Measurements from ENCODE around the gene GTF3C1. TPM values are rescaled to one million over a fixed set of nuclear protein-coding genes. Genes with fewer than 3 reads are reported as not detected.
"Not testable (repeated sequence)": the region's sequence is repeated elsewhere in the genome, so short reads cannot be mapped to it uniquely, and the experiment has no call there.

The GTF3C1 gene
- total RNA-seq, 1 donor from 2014 or later: 125 TPM

- Mint-ChIP-seq H3K4me1 (peaks cover 6% of the 10 kb centered on the region), H3K9me3 (no peaks in the 10 kb centered on the region), H3K27me3 (ENCODE audit: low read depth) (no peaks in the 10 kb centered on the region), H3K4me3 (no peak overlapping the region), H3K27ac (ENCODE audit: unreplicated experiment) (no peak overlapping the region), H3K36me3 (ENCODE audit: low read depth) (peaks cover 7% of the 10 kb centered on the region)
- DNase-seq (ENCODE audit: low read depth, low spot score): no peak
- TF ChIP-seq CTCF (conservative IDR thresholded peaks at IDR 0.05): no peak
These were observed 90.6 kb downstream of the GTF3C1 start for GRCh38 chr16:27458987-27459688.

- H3K9me3 Mint-ChIP-seq: no peaks in the 10 kb centered on the region
- H3K4me1 Mint-ChIP-seq: peaks cover 6% of the 10 kb centered on the region
- no peaks in the 10 kb centered on the region for H3K27me3 Mint-ChIP-seq (ENCODE audit: low read depth)
- no peak overlapping the region for H3K27ac Mint-ChIP-seq (ENCODE audit: unreplicated experiment)
- peaks cover 7% of the 10 kb centered on the region for H3K36me3 Mint-ChIP-seq (ENCODE audit: low read depth)
- no peak for DNase-seq (ENCODE audit: low read depth, low spot score)
- no peak for TF ChIP-seq CTCF (conservative IDR thresholded peaks at IDR 0.05)
- H3K4me3 Mint-ChIP-seq: no peak overlapping the region
These were observed 91.5 kb downstream of the GTF3C1 start for GRCh38 chr16:27458258-27458657.

- not testable (repeated sequence) for H3K4me3 Mint-ChIP-seq; H3K36me3 Mint-ChIP-seq (ENCODE audit: low read depth); H3K27ac Mint-ChIP-seq (ENCODE audit: unreplicated experiment); H3K9me3 Mint-ChIP-seq; H3K4me1 Mint-ChIP-seq; DNase-seq (ENCODE audit: low read depth, low spot score); H3K27me3 Mint-ChIP-seq (ENCODE audit: low read depth)
These were observed 92.2 kb downstream of the GTF3C1 start for GRCh38 chr16:27457605-27457900.

DNA sequence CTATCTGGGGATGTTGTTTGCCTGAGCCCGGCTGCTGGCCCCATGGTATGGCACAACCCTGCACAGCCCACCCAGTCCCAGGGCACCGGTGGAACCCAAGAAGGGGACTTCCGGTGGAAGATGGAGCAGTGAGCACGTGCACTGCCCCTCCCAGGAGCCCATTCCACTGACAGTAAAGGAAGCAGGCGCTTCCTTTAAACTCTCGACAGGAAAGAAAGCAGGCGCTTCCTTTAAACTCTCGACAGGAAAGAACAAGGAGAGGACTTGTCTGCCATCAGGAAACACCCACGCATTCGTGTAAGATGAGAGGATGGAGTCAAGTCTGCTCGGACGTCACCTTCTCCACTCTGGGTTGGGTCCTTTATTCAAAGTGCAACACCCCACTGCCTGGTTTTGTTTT, 94.0 kb downstream of the GTF3C1 start:
- Mint-ChIP-seq H3K27me3 (ENCODE audit: low read depth) (no peaks in the 10 kb centered on the region), H3K36me3 (ENCODE audit: low read depth) (peaks cover 7% of the 10 kb centered on the region), H3K4me3 (no peak overlapping the region), H3K4me1 (peaks cover 6% of the 10 kb centered on the region), H3K27ac (ENCODE audit: unreplicated experiment) (peak overlapping the region; percentile 50), H3K9me3 (no peaks in the 10 kb centered on the region)
- no peak for DNase-seq (ENCODE audit: low read depth, low spot score)
- no peak for TF ChIP-seq CTCF (conservative IDR thresholded peaks at IDR 0.05)

GRCh38 chr16:27453494-27453825, 96.3 kb downstream of the GTF3C1 start:
- Mint-ChIP-seq H3K4me3 (no peak overlapping the region), H3K27ac (ENCODE audit: unreplicated experiment) (no peak overlapping the region), H3K4me1 (peaks cover 6% of the 10 kb centered on the region), H3K27me3 (ENCODE audit: low read depth) (no peaks in the 10 kb centered on the region), H3K36me3 (ENCODE audit: low read depth) (no peaks in the 10 kb centered on the region), H3K9me3 (no peaks in the 10 kb centered on the region)
- TF ChIP-seq CTCF (conservative IDR thresholded peaks at IDR 0.05): no peak
- DNase-seq (ENCODE audit: low read depth, low spot score): no peak

DNA sequence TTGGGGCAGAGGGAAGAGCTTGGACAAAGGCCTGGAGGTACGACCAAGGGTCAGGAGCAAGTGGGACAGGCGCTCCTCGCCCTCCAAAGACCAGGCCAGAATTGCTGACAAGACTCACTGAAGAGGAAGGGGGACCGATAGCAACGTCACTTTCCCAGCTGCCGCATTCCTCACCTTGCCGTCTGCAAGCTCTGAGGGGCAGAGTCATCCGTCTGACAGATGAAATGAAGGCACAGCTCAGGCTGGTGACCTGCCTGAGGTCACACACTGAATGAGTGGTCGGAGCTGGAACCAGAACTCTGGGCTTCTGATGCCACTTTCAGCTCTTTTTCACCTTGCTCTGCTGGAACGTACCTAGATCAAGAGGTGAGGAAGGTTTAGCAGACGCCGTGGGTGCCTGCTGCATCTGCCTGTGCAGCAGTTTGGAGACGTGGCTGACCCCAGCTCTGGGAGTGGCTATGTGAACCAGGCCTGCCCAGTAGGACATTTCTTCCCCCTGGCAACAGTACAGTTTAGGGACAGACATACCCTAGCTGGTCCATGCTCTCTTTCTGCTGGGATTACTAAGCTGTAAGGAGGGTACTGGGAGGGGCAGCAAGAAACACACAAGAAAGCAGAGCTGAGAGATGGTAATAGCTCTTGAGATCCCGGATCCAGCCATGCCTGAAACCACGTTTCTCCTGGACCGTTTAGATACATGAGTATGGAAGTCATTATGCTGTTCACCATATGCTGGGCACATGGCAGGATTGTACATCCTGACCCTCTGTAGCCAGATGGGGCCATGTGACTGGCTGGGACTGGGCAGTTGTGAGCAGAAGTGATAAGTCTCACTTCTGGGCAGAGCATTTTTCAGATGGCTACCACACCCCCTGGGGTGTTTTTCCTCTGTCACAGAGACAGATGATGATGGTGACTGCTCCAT, 96.9 kb downstream of the GTF3C1 start:
- Mint-ChIP-seq H3K4me3 (no peak overlapping the region), H3K36me3 (ENCODE audit: low read depth) (no peaks in the 10 kb centered on the region), H3K9me3 (no peaks in the 10 kb centered on the region), H3K27me3 (ENCODE audit: low read depth) (no peaks in the 10 kb centered on the region), H3K27ac (ENCODE audit: unreplicated experiment) (no peak overlapping the region), H3K4me1 (peaks cover 6% of the 10 kb centered on the region)
- no peak for TF ChIP-seq CTCF (conservative IDR thresholded peaks at IDR 0.05)
- no peak for DNase-seq (ENCODE audit: low read depth, low spot score)
